ENCODE data around the gene SLC4A8.

DNA sequence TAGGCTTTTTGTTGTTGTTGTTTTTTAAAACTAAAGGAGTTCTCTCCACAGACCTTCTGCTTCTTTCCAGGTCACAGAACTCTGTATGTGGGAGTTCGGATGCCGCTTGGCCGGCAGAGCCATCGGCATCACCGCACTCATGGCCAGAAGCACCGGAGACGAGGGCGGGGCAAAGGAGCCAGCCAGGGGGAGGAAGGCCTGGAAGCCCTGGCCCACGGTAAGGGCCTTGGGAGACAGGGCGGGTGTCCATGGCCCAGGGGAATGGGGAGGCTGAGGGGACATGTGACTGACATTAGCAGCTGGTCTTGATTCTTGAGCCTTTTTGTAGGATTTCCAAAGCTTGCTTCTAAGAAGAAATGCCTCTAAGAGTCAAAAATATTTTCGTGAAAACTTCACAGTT, 26.2 kb downstream of the SLC4A8 start:
- no peak for TF ChIP-seq CTCF (IDR thresholded peaks at IDR 0.05)
- TF ChIP-seq POLR2A (IDR thresholded peaks at IDR 0.05): no peak
